Vagina (tissue), 2 donors: ENCODE results near the gene KCTD13.

Experiments used
- POLR2A ChIP-seq, 2 donors: fragments of 450-650 bp; IDR thresholded peaks; one replicate each; pipeline ENCODE4 v1.6.1; 2017; ENCODE audit warnings: antibody characterized with exemption in 2 of 2, mild to moderate bottlenecking in 2 of 2, moderate library complexity in 2 of 2
- POLR2AphosphoS5 ChIP-seq, 2 donors: sonication (generic); formaldehyde crosslinking; IDR thresholded peaks; one replicate each; pipeline ENCODE4 v1.9.0; 2017; ENCODE audit warnings: antibody characterized with exemption in 2 of 2, mild to moderate bottlenecking in 2 of 2, low read depth in 1 of 2; ENCODE audit not compliant: insufficient read depth in 1 of 2
- TF ChIP-seq, protein P1 (sequence below), 3 experiments: fragments of 450-650 bp in 2 of 3; fragments of 200-600 bp in 1 of 3; sonication (generic) in 1 of 3; IDR thresholded peaks; one replicate each; pipeline ENCODE4 v1.5.1; 2017 to 2019; ENCODE audit warnings: antibody characterized with exemption in 3 of 3, mild to moderate bottlenecking in 2 of 3, moderate library complexity in 2 of 3

DNA sequence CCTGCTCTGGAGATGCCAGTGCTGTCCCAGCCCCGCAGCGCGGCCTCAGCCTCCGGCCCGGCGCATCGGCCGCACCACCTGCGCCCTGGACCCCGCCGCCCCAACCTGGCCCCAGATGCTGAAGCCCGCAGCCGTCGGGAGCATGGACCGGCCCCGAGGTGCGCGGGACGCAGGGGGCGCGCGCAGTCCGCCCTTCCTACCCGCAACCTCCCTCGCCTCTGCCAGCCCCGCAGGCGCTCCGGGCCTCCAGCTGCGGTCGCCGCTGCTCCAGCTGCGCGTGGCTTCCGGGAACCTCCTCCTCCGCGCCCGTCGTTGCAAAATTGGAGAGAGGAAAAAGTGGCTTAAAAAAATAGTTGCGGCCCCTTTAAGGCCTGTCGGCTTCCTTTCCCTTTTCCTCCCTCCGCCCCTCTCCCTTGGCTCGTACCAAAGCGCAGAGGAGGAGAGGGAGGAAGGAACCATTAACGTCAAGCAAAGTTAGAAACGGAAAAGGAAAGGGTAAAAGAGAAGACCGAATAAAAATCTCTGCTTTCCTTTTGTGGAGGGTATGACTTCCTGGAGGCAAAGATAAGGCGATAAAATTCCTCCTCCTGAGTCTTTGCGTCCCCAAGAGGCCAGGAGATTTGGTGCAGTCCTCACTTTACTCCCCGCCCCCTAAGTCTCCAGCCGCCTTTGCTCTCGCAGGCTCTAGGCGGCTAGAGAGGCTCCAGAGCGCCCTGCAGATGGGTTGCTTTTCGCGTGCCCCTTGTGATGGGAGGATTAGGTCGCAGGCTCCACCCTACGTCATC is 63.0 kb downstream of the KCTD13 start, which contains the start of gene CDIPT:
- TF ChIP-seq, protein P1, sequence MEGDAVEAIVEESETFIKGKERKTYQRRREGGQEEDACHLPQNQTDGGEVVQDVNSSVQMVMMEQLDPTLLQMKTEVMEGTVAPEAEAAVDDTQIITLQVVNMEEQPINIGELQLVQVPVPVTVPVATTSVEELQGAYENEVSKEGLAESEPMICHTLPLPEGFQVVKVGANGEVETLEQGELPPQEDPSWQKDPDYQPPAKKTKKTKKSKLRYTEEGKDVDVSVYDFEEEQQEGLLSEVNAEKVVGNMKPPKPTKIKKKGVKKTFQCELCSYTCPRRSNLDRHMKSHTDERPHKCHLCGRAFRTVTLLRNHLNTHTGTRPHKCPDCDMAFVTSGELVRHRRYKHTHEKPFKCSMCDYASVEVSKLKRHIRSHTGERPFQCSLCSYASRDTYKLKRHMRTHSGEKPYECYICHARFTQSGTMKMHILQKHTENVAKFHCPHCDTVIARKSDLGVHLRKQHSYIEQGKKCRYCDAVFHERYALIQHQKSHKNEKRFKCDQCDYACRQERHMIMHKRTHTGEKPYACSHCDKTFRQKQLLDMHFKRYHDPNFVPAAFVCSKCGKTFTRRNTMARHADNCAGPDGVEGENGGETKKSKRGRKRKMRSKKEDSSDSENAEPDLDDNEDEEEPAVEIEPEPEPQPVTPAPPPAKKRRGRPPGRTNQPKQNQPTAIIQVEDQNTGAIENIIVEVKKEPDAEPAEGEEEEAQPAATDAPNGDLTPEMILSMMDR (IDR thresholded peaks at IDR 0.05), result peak; percentile 3 to 87 (median 59)
- peak; percentile 81 to 99 for TF ChIP-seq POLR2AphosphoS5 (IDR thresholded peaks at IDR 0.05; ENCODE audit: insufficient read depth in 1 of 2, low read depth in 1 of 2)
- TF ChIP-seq POLR2A (IDR thresholded peaks at IDR 0.05), result peak in 1 of 2 donors; percentile 11
